ENCODE results near the gene LSM14A. TPM values are rescaled to one million over a fixed set of nuclear protein-coding genes. Genes with fewer than 3 reads are reported as not detected.

Gene LSM14A
- total and polyA plus RNA-seq, 2 of the 13 experiments (the other 11 are each of a cell fraction or from before 2014, with no cell fraction given): 77.0 to 83.6 TPM

GRCh38 chr19:34172661-34173192, 423 bp downstream of the LSM14A start (continued):
- TF ChIP-seq, protein P1, sequence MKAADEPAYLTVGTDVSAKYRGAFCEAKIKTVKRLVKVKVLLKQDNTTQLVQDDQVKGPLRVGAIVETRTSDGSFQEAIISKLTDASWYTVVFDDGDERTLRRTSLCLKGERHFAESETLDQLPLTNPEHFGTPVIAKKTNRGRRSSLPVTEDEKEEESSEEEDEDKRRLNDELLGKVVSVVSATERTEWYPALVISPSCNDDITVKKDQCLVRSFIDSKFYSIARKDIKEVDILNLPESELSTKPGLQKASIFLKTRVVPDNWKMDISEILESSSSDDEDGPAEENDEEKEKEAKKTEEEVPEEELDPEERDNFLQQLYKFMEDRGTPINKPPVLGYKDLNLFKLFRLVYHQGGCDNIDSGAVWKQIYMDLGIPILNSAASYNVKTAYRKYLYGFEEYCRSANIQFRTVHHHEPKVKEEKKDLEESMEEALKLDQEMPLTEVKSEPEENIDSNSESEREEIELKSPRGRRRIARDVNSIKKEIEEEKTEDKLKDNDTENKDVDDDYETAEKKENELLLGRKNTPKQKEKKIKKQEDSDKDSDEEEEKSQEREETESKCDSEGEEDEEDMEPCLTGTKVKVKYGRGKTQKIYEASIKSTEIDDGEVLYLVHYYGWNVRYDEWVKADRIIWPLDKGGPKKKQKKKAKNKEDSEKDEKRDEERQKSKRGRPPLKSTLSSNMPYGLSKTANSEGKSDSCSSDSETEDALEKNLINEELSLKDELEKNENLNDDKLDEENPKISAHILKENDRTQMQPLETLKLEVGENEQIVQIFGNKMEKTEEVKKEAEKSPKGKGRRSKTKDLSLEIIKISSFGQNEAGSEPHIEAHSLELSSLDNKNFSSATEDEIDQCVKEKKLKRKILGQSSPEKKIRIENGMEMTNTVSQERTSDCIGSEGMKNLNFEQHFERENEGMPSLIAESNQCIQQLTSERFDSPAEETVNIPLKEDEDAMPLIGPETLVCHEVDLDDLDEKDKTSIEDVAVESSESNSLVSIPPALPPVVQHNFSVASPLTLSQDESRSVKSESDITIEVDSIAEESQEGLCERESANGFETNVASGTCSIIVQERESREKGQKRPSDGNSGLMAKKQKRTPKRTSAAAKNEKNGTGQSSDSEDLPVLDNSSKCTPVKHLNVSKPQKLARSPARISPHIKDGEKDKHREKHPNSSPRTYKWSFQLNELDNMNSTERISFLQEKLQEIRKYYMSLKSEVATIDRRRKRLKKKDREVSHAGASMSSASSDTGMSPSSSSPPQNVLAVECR (CRISPR knock-in tag; IDR thresholded peaks at IDR 0.05; ENCODE audit: borderline replicate concordance): no peak
- TF ChIP-seq ZNF432 (CRISPR knock-in tag; IDR thresholded peaks at IDR 0.05; ENCODE audit: borderline replicate concordance): no peak
- no peak for TF ChIP-seq NFE2 (CRISPR knock-in tag; IDR thresholded peaks at IDR 0.05)
- TF ChIP-seq AKAP8 (CRISPR knock-in tag; IDR thresholded peaks at IDR 0.05): no peak
- TF ChIP-seq HMGXB4 (CRISPR knock-in tag; IDR thresholded peaks at IDR 0.05; ENCODE audit: borderline replicate concordance in 1 of 2, low read depth in 1 of 2): peak; percentile 8 to 32; a peak in 1 of 4 replicates
- no peak for TF ChIP-seq NR2F2 (IDR thresholded peaks at IDR 0.05; ENCODE audit: borderline replicate concordance, low read depth)
- no peak for TF ChIP-seq THAP11 (CRISPR knock-in tag; IDR thresholded peaks at IDR 0.05)
- TF ChIP-seq, protein P2, sequence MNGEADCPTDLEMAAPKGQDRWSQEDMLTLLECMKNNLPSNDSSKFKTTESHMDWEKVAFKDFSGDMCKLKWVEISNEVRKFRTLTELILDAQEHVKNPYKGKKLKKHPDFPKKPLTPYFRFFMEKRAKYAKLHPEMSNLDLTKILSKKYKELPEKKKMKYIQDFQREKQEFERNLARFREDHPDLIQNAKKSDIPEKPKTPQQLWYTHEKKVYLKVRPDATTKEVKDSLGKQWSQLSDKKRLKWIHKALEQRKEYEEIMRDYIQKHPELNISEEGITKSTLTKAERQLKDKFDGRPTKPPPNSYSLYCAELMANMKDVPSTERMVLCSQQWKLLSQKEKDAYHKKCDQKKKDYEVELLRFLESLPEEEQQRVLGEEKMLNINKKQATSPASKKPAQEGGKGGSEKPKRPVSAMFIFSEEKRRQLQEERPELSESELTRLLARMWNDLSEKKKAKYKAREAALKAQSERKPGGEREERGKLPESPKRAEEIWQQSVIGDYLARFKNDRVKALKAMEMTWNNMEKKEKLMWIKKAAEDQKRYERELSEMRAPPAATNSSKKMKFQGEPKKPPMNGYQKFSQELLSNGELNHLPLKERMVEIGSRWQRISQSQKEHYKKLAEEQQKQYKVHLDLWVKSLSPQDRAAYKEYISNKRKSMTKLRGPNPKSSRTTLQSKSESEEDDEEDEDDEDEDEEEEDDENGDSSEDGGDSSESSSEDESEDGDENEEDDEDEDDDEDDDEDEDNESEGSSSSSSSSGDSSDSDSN (CRISPR knock-in tag; IDR thresholded peaks at IDR 0.05): no peak; the same call in 1 of the 2 replicates
- TF ChIP-seq SP5 (CRISPR knock-in tag; IDR thresholded peaks at IDR 0.05; ENCODE audit: borderline replicate concordance, low read depth): no peak
- TF ChIP-seq ZNF281 (CRISPR knock-in tag; IDR thresholded peaks at IDR 0.05; ENCODE audit: borderline replicate concordance): no peak
- TF ChIP-seq, protein P3, sequence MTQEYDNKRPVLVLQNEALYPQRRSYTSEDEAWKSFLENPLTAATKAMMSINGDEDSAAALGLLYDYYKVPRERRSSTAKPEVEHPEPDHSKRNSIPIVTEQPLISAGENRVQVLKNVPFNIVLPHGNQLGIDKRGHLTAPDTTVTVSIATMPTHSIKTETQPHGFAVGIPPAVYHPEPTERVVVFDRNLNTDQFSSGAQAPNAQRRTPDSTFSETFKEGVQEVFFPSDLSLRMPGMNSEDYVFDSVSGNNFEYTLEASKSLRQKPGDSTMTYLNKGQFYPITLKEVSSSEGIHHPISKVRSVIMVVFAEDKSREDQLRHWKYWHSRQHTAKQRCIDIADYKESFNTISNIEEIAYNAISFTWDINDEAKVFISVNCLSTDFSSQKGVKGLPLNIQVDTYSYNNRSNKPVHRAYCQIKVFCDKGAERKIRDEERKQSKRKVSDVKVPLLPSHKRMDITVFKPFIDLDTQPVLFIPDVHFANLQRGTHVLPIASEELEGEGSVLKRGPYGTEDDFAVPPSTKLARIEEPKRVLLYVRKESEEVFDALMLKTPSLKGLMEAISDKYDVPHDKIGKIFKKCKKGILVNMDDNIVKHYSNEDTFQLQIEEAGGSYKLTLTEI (CRISPR knock-in tag; conservative IDR thresholded peaks at IDR 0.05): no peak
- TF ChIP-seq ZNF33A (CRISPR knock-in tag; IDR thresholded peaks at IDR 0.05; ENCODE audit: borderline replicate concordance): no peak
- no peak for TF ChIP-seq ZNF253 (CRISPR knock-in tag; IDR thresholded peaks at IDR 0.05; ENCODE audit: borderline replicate concordance)
- no peak for TF ChIP-seq KMT2B (CRISPR knock-in tag; IDR thresholded peaks at IDR 0.05)
- no peak for TF ChIP-seq ZNF333 (CRISPR knock-in tag; IDR thresholded peaks at IDR 0.05; ENCODE audit: borderline replicate concordance)
- no peak; the same call in 1 of the 2 replicates for TF ChIP-seq SNAI1 (CRISPR knock-in tag; IDR thresholded peaks at IDR 0.05; ENCODE audit: borderline replicate concordance)
